Motor neuron (in vitro differentiated cells): ENCODE data around the gene GPRIN2. TPM values are rescaled to one million over a fixed set of nuclear protein-coding genes. Genes with fewer than 3 reads are reported as not detected.

ENCODE experiments used
- ATAC-seq, 8 experiments: fragments of 200-7000 bp; cut with Tn5 transposase; replicated peaks in 6 of 8; 2 replicates each; pipeline ENCODE4 v1.8.0; 2021; ENCODE audit warnings: mild to moderate bottlenecking in 8 of 8, moderate library complexity in 8 of 8
- H3K27ac ChIP-seq, 2 donors: fragments of 250-450 bp; sonication (Bioruptor Pico); 2 replicates each; pipeline ENCODE4 v1.9.0; 2021; ENCODE audit warnings: antibody characterized with exemption in 2 of 2, mild to moderate bottlenecking in 2 of 2, moderate library complexity in 1 of 2
- H3K4me1 ChIP-seq, 2 donors: fragments of 250-450 bp; sonication (Bioruptor Pico); replicated peaks in 1 of 2; 2 replicates each; pipeline ENCODE4 v1.6.1; 2021; ENCODE audit warnings: antibody characterized with exemption in 2 of 2, mild to moderate bottlenecking in 2 of 2, moderate library complexity in 1 of 2
- H3K4me3 ChIP-seq, 5 donors: fragments of 250-450 bp; sonication (Bioruptor Pico); 2 replicates each; pipeline ENCODE4 v1.9.0; 2021; ENCODE audit warnings: antibody characterized with exemption in 5 of 5, mild to moderate bottlenecking in 5 of 5, moderate library complexity in 4 of 5
- WGBS, 10 experiments: fragments of 450-650 bp; shearing (Covaris generic); methylation state at CpG; one replicate each; pipeline ENCODE4 v1.0.0; 2022; 5-methylcytosine and 5-hydroxymethylcytosine counted together
- in situ Hi-C, 9 experiments: fragments of 400-800 bp; cut with MboI; loops; one replicate each; pipeline ENCODE4 v1.15.0; 2021; ENCODE audit warnings: low sequenced_read_pairs in 9 of 9, low pct_unique_long_range_greater_than_20kb in 2 of 9; ENCODE audit not compliant: unreplicated experiment in 9 of 9
- total RNA-seq, 8 experiments: library from RNA; unstranded; fragments of 300-600 nt; gene quantifications; 2 replicates each; pipeline versions ENCODE4 v1.2.3 to v1.2.4, GENCODE V29; 2022

The GPRIN2 gene
- total RNA-seq, 8 experiments from 2014 or later, result 0.36 to 2.2 (median 1.2) TPM; not detected in 1

DNA sequence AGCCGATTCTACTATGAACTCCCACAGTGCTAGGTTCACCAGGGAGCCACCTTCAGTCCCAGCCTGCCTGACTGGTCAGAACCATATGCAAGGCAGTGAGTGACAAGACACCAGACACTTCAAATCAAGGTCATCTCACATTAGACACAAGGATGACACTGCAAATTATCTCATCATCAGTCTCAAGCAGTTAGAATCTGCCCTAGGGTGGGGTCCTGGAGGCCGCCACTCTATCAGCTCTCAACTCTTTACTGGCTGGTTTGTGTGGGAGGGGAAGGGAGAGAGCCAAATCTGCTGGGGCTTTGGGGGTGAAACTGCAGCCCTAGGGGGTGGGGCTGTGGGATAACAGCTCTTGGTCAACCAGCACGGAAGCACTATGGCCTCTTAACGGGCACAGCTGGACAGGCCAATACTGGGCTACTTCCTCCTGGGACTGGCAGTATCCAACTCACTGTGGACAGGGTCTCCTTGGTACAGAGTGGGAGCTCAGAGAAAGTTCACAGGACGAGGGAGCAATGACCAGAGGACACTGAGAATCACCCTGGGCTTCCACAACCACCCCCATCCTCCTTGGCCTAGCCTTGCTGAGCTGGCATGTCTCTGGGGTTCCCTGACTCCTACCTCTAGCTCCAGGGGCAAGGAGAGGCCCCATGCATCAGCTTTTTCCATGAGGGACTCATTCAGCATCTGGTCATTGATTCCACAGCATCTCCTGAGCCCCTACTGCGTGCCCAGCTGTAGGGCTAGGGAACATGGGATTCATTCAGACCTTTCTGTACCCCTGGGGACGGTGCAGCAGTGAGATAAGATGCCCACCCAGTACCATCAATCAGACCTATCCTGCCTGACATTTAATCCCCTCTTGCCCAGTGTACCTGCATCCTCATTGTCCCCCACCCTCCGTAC, 5.4 kb downstream of the GPRIN2 start:
- in situ Hi-C loops, result loop anchor here in 1 of 9 experiments (25.0 kb wide), 1 partner anchor 1736 kb away; no protein-coding TSS in a partner anchor
- Histone ChIP-seq H3K4me3 (no peak overlapping the region), H3K27ac (no peak overlapping the region), H3K4me1 (peaks cover 3 to 6% of the 10 kb centered on the region in 2 donors)
- ATAC-seq, result peak in 2 of 8 experiments; percentile 35 to 36
- 40 to 100% (median 69%) methylated on average over 1 to 5 of the region's 8 CpGs; no CpG with 5 or more reads in 1 of the 10 experiments for WGBS, 10 experiments

- in situ Hi-C loops, result loop anchor here in 1 of 9 experiments (25.0 kb wide), 1 partner anchor 1737 kb away; no protein-coding TSS in a partner anchor
- 49 to 89% (median 75%) methylated on average over 3 to 13 of the region's 20 CpGs; no CpG with 5 or more reads in 1 of the 10 experiments for WGBS, 10 experiments
- H3K4me1 ChIP-seq, result no peaks in the 10 kb centered on the region
- H3K27ac ChIP-seq, result no peak overlapping the region
- ATAC-seq, result no peak
- H3K4me3 ChIP-seq, result no peak overlapping the region
Observed at GRCh38 chr10:46550076-46550790, 6.2 kb downstream of the GPRIN2 start.

DNA sequence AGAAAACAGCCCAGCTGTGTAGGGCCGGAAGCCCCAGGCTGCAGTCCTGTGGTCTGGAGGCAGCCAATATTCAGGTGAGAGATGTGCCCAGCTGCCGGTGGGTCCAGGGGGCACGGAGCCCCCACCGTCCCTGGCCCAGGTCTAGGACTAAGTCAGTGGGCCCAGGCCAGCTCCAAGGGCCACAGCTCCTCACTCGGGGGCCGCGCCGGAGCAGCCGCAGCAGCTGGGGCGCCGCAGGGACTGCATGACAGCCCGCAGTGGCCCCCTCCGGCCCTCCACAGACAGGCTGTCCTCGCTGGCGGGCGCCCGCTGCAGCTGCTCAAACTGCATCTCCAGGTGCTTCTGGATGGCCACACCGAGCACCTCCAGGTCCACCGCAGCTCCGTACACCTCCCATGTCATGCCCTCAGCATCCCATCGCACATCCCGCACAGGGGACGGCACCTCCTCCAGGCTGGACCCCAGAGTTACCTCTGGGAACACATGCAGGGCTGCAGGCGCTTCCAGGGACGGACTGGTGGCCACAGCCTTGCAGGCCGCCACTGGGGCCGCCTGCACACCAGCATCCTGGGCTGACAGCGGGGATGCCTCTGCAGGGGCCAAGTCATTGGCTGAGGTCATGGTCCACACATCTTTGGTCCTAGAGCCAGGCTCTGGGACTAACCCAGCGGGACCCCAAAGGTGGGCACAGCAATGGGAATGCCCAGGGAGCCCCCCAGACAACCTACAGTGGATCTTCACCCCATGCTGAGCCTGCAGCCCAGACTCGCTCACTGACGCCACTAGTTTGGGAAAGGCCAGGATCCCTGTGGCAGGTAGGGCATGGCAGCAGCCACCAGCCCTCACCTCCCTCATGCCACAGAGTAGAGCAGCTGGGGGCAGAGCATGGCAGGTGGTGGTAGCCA, 7.0 kb downstream of the GPRIN2 start:
- no peak for ATAC-seq
- 55 to 93% (median 80%) methylated on average over 3 to 26 of the region's 31 CpGs; no CpG with 5 or more reads in 2 of the 10 experiments for WGBS, 10 experiments
- Histone ChIP-seq H3K4me3 (no peak overlapping the region), H3K27ac (no peak overlapping the region), H3K4me1 (no peaks in the 10 kb centered on the region)
- in situ Hi-C loops, result loop anchor here in 1 of 9 experiments (25.0 kb wide), 1 partner anchor 1738 kb away; no protein-coding TSS in a partner anchor

DNA sequence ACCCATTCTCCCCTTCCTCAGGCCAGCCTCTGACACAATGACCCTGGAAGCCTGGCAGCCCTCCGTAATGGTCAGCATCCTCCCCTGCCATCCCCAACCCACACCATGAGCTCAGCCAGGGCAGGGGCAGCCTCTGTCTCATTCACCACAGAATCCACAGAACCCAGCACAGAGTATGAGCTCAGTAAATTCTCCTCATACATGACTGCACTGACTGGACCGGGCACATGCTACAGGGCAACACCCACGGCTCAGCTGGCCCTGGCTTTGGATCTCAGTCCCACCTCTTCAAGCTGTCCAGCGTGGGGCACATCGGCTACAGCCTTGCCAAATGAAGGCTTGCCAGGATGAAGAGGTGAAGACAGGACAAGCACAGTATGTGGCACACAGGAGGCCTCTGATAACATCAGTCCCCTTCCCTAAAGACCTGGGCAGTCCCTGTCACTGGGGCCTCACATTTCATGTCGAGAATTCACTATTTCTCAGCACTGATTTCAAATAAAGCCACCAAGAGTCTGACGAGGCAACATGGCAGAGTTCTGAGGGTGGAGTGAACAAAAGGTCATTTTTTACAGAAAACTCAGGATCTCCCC, 7.9 kb downstream of the GPRIN2 start:
- in situ Hi-C loops, result no loop called here
- 10 to 80% (median 55%) methylated on average over 2 to 7 of the region's 7 CpGs for WGBS, 10 experiments
- Histone ChIP-seq H3K4me1 (no peaks in the 10 kb centered on the region), H3K4me3 (no peak overlapping the region), H3K27ac (no peak overlapping the region)
- peak in 1 of 8 experiments; percentile 9 for ATAC-seq

DNA sequence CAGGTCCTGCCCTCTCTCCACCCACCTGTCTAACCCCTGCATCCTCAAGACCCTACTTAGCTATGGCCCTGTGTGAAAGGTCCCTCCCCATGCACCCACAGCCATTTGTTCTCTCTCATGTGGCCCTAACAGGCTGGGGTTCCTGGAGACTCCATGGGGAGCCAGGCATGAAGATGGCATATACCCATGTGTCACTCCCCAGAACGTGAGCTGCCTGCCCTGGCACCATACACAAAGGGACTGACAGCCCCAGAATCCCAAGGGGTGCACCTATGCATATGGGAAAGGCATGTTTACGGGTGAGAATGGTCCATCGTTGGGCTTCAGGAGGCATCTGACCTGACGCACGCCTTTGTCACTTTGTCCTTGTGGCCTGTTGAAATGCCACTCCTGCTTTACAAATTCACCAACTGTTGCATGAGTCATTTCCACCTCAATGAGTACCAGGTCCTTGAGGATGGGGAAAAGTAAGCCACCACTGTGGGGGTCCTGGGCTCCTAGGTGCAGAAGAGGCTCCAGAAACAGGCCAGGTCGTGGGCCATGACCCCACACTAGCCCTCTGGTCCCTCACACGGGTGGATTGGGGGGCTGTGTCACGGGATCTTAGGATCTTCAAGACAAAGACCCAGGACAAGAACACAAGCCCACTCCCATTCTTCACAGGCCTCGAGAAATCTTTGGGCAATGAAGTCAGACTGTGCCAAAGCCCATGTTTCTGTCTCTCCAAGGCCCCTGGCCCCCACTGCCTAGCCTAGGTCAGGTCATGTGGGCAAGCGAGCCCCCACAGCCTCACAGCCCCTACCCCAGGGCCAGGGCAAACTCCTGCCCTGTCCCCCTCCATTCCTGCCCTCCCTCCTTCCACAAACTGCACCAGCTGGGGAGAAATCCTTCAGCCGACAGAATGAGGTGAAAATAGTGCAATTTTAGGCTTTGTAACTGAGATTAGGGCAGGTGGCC, 8.6 kb downstream of the GPRIN2 start:
- WGBS, 10 experiments, result 17 to 73% (median 60%) methylated on average over 2 to 10 of the region's 11 CpGs; no CpG with 5 or more reads in 1 of the 10 experiments
- no peak for ATAC-seq
- in situ Hi-C loops, result no loop called here
- no peak overlapping the region for H3K27ac ChIP-seq
- no peak overlapping the region for H3K4me3 ChIP-seq
- no peaks in the 10 kb centered on the region for H3K4me1 ChIP-seq

GRCh38 chr10:46546591-46547540, 9.6 kb downstream of the GPRIN2 start:
- in situ Hi-C loops, result no loop called here
- 53 to 82% (median 67%) methylated on average over 3 to 10 of the region's 11 CpGs; no CpG with 5 or more reads in 1 of the 10 experiments for WGBS, 10 experiments
- ATAC-seq, result no peak
- Histone ChIP-seq H3K4me1 (no peaks in the 10 kb centered on the region), H3K4me3 (no peak overlapping the region), H3K27ac (no peak overlapping the region)

DNA sequence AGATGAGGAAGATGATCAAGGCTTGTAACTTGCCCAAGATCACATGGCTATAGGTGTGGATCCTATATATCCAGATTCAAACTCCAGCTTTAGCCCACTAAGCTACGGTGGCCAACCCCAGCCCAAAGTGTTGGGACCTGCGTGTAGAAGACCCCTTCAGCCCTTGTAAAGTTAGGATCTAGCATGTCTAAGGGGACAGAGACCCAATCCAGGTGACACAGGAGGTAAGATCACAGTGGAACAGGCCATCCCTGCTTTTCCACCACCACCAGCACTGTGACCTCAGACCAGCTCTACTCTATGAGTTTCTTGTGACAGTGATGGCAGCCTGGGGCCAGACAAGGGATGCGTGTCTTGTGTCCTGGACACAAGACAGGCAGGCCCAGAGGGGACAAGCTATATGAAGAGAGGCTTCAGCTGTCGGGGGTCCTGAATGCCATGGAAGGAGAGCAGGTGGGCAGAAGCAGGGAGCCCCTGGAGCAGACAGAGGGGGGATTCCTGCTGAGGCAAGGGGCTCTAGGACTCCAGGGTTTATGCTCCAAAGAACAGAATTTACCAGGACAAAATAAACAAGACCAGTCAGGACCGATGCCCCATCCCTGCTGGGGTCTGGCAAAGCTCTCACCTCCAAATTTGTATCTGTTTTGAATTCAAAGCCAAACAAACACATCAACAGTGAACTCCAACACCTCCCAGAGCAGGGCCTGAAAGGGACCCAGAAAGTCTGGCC, 10.4 kb downstream of the GPRIN2 start:
- 0 to 80% (median 51%) methylated on average over 1 to 5 of the region's 5 CpGs for whole genome bisulfite sequencing, 10 experiments
- H3K4me1 ChIP-seq, result no peaks in the 10 kb centered on the region
- in situ Hi-C loops, result no loop called here
- no peak overlapping the region for H3K4me3 ChIP-seq
- no peak for ATAC-seq
- no peak overlapping the region for H3K27ac ChIP-seq

GRCh38 chr10:46544989-46545791, 11.3 kb downstream of the GPRIN2 start:
- no peak overlapping the region for H3K4me3 ChIP-seq
- 12 to 90% (median 59%) methylated on average over 2 to 3 of the region's 3 CpGs; no CpG with 5 or more reads in 1 of the 10 experiments for WGBS, 10 experiments
- in situ Hi-C loops, result no loop called here
- no peaks in the 10 kb centered on the region for H3K4me1 ChIP-seq
- peak in 3 of 8 experiments; percentile 24 to 63 (median 53) for ATAC-seq
- no peak overlapping the region for H3K27ac ChIP-seq

DNA sequence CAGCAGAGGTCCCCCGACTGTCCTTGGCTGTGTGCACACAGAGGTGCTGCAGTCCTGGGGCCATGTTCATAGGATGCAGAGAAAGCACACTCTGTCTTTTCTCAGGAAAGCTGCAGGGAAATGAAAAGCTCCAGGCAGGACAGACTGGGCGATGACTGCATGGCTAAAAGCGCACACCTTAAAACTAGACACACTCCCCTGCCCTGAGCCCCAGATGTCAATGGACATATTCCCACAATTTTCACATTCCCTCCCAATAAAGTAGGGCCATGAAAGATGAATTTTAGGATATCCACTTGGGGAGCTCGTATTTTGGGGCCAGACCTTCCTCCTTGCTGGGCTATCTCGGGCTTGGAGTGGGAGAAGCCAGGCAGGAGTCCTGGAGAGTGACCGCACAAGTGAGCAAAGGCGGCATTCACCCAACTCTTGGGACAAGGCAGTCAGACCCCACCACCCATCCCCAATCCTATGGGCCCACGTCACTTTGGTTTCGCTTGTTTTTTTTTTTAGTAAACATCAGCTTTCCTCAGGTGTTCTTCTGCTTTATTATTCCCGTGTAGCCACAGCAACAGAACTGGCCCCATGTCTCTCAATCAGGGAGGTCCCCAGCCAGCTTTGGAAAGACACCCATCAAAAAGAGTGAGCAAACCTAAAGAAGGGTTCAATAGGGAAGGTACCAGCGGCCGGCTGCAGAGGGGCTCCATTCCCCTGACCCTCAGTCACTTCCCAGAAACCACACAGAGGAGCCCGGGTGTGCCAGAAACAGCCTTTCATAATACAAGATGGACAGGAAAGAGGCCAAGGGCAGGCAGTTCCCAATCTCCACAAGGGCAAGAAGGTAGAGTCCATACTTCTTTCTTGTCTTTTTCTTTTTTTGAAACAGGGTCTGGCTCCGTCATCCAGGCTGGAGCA, 12.7 kb downstream of the GPRIN2 start:
- in situ Hi-C loops, result no loop called here
- Histone ChIP-seq H3K4me3 (no peak overlapping the region), H3K27ac (no peak overlapping the region), H3K4me1 (no peaks in the 10 kb centered on the region)
- 59 to 94% (median 78%) methylated on average over 6 to 14 of the region's 14 CpGs for WGBS, 10 experiments
- ATAC-seq, result no peak
